Prostate gland (tissue), 2 donors: Measurements from ENCODE around the gene ZNF266. TPM values are rescaled to one million over a fixed set of nuclear protein-coding genes. Genes with fewer than 3 reads are reported as not detected.

Source experiments
- DNase-seq: peaks from one replicate; pipeline ENCODE4 v3.0.0-alpha.2; 2019; ENCODE audit warnings: low spot score
- H3K27ac ChIP-seq, 2 donors: fragments of 200-600 bp; sonication (generic); 2 replicates each; pipeline ENCODE4 v1.5.1; 2017 to 2019
- H3K27me3 ChIP-seq: fragments of 200-600 bp; sonication (generic); replicated peaks from 2 replicates; pipeline ENCODE4 v1.5.1; 2019; ENCODE audit not compliant: insufficient read depth
- H3K36me3 ChIP-seq, 2 donors: fragments of 200-600 bp; sonication (generic); 1 replicate in 1 of 2; 2 replicates in 1 of 2; pipeline versions ENCODE4 v1.5.1 to v1.8.1; 2017 to 2019
- H3K4me1 ChIP-seq: fragments of 200-600 bp; sonication (generic); replicated peaks from 2 replicates; pipeline ENCODE4 v1.5.1; 2019
- H3K4me3 ChIP-seq, 2 donors: fragments of 200-600 bp; sonication (generic); 2 replicates each; pipeline ENCODE4 v1.5.1; 2017 to 2019
- H3K9me3 ChIP-seq: fragments of 200-600 bp; sonication (generic); 2 replicates; pipeline ENCODE4 v1.5.1; 2017
- CTCF ChIP-seq, 4 experiments: fragments of 200-600 bp in 2 of 4; fragments of 450-650 bp in 2 of 4; sonication (generic) in 2 of 4; IDR thresholded peaks; 1 replicate in 3 of 4; 2 replicates in 1 of 4; pipeline ENCODE4 v1.5.1; 2016 to 2019; ENCODE audit warnings: antibody characterized with exemption in 4 of 4, mild to moderate bottlenecking in 2 of 4, moderate library complexity in 2 of 4
- POLR2A ChIP-seq: fragments of 450-650 bp; IDR thresholded peaks from one replicate; pipeline ENCODE4 v1.6.1; 2016; ENCODE audit warnings: antibody characterized with exemption, mild to moderate bottlenecking
- POLR2AphosphoS5 ChIP-seq: sonication (generic); formaldehyde crosslinking; IDR thresholded peaks from one replicate; pipeline ENCODE4 v1.6.1; 2017; ENCODE audit warnings: antibody characterized with exemption
- WGBS: methylation state at CpG from one replicate; pipeline ENCODE4 v1.1.5; 2018; 5-methylcytosine and 5-hydroxymethylcytosine counted together
- intact Hi-C: fragments of 100-400 bp; cut with DNase I; formaldehyde crosslinking; loops from one replicate; pipeline ENCODE4 v1.14.2; 2022
- total RNA-seq, 2 donors: library from RNA; depleted of rRNA; stranded (reverse); fragments of >200 nt; gene quantifications; one replicate each; pipeline ENCODE4 v1.1.0, GENCODE V29; 2016

ZNF266 gene
- 10 to 100 TPM; 20.4 to 22.9 TPM for total RNA-seq

DNA sequence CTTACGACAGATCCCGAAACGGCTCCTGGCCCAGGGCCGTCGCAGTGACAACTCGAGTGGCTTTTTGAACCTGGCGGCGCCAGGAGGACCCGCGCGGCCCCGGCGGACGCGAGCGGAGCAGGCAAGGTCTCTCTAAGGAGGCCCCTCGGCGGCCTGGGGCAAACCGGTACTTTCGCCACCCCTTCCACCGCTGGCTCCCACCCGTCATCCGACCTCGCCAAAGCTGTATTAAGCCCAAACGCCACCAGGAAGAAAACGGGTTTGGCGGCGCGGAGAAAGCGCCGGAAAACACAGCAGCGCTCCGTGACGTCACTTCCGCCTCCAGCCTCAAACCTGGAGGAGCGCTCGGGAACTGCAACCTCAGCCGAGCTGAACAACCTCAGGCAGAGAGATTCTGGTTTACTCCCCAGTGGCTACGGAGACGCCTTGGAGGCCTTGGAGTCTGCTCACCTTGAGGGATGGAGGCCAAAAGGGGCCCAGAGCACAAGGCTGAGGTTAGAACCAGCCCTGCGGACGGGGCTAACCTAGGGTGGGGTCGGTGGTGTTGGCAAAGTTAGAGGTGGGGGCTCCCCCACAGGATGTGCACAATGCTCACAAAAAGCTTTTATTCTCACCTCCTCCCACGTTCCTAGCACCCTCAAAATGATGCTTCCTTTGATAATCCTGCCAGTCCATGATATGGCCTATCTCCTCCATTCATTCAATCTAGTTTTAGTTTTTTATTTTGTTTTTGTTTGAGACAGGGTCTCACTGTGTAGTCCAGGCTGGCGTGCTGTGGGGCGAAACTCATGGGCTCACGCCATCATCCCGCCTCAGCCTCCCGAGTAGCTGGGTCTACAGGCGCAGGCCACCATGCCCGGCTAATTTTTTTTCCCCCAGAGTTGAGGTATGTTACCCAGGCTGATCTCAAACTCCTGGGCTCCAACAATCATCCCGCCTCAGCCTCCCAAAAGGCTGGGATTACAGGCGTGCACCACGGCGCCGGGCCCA lies at the start of gene ZNF266:
Gene ZNF266 (minus strand): TSS at position 295 of the 990 bp plus-strand sequence. CDS start 15,484 bp downstream, outside the sequence.
- whole genome bisulfite sequencing: 14% methylated on average over 56 of the region's 56 CpGs
- Histone ChIP-seq H3K4me1 (peaks cover 3% of the 10 kb centered on the region), H3K4me3 (peak within 1 kb of the TSS; percentile 71 to 87), H3K27ac (peak within 1 kb of the TSS; percentile 87 to 89), H3K27me3 (no peaks in the 10 kb centered on the region), H3K36me3 (peaks cover 0 to 3% of the 10 kb centered on the region in 2 donors), H3K9me3 (no peaks in the 10 kb centered on the region)
- TF ChIP-seq CTCF (IDR thresholded peaks at IDR 0.05) (peak; percentile 71 to 90 (median 82)), POLR2A (peak; percentile 26), POLR2AphosphoS5 (peak; percentile 85)
- peak; percentile 79 for DNase-seq
- intact Hi-C loops: loop anchor here (10.0 kb wide), 4 partner anchors 99 to 359 kb away; partner anchors contain the start of genes ZNF426 and ZNF559

GRCh38 chr19:9485140-9485539 lies 49.8 kb upstream of the ZNF266 start:
- H3K36me3 ChIP-seq: no peaks in the 10 kb centered on the region
- H3K4me3 ChIP-seq: no peak overlapping the region
- no peak for TF ChIP-seq POLR2AphosphoS5
- 95% methylated on average over 2 of the region's 2 CpGs for WGBS
- no peak for DNase-seq
- no peaks in the 10 kb centered on the region for H3K27me3 ChIP-seq
- no peaks in the 10 kb centered on the region for H3K4me1 ChIP-seq
- no peak overlapping the region for H3K27ac ChIP-seq
- intact Hi-C loops: no loop called here
- no peaks in the 10 kb centered on the region for H3K9me3 ChIP-seq

- Histone ChIP-seq H3K36me3 (no peaks in the 10 kb centered on the region), H3K27me3 (no peaks in the 10 kb centered on the region), H3K4me3 (no peak overlapping the region), H3K9me3 (no peaks in the 10 kb centered on the region), H3K27ac (no peak overlapping the region), H3K4me1 (no peaks in the 10 kb centered on the region)
- no peak for DNase-seq
- intact Hi-C loops: no loop called here
- no peak for TF ChIP-seq CTCF (IDR thresholded peaks at IDR 0.05)
- no peak for TF ChIP-seq POLR2AphosphoS5
- TF ChIP-seq POLR2A: no peak
Measured at GRCh38 chr19:9474975-9475374, 39.6 kb upstream of the ZNF266 start.

GRCh38 chr19:9467161-9467560 lies 31.8 kb upstream of the ZNF266 start:
- no peak overlapping the region for H3K27ac ChIP-seq
- TF ChIP-seq CTCF (IDR thresholded peaks at IDR 0.05): no peak
- TF ChIP-seq POLR2AphosphoS5: no peak
- TF ChIP-seq POLR2A: no peak
- H3K4me1 ChIP-seq: no peaks in the 10 kb centered on the region
- no peak for DNase-seq
- no peaks in the 10 kb centered on the region for H3K9me3 ChIP-seq
- 95% methylated on average over 7 of the region's 7 CpGs for WGBS
- H3K36me3 ChIP-seq: no peaks in the 10 kb centered on the region
- H3K27me3 ChIP-seq: no peaks in the 10 kb centered on the region
- intact Hi-C loops: no loop called here
- no peak overlapping the region for H3K4me3 ChIP-seq

DNA sequence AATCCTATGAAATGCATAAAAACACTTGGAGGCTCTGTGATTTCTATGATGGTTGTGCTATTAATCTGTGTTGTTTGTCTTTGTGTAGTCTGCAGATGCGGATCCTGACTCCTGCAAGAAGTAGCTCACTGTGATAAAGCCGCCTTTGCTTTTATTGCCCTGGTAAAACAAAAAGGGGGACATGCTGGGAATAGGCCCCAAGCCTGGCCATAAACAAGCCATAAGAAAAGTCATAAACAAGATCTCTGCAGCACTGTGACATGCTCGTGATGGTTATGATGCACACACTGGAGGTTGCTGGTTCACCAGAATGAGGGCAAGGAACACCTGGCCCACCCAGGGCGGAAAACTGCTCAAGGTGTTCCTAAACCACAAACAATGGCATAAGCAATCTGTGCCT lies 26.6 kb upstream of the ZNF266 start:
- Histone ChIP-seq H3K36me3 (no peaks in the 10 kb centered on the region), H3K4me1 (no peaks in the 10 kb centered on the region), H3K27ac (no peak overlapping the region), H3K4me3 (no peak overlapping the region), H3K27me3 (no peaks in the 10 kb centered on the region), H3K9me3 (no peaks in the 10 kb centered on the region)
- 85% methylated on average over 4 of the region's 4 CpGs for WGBS
- intact Hi-C loops: no loop called here
- DNase-seq: no peak
- no peak for TF ChIP-seq POLR2A
- no peak for TF ChIP-seq CTCF (IDR thresholded peaks at IDR 0.05)
- TF ChIP-seq POLR2AphosphoS5: no peak
